ENCODE measurements around the gene GLDN.

The GLDN gene

GRCh38 chr15:51386029-51386428 lies 44.6 kb downstream of the GLDN start:
- DNase-seq = no peak
- no peaks in the 10 kb centered on the region for H3F3A ChIP-seq (ENCODE audit: insufficient read depth, low read length)
- H3K9me2 ChIP-seq (replicated peaks; ENCODE audit: insufficient read depth, low read length) = no peaks in the 10 kb centered on the region
- H3K36me3 ChIP-seq (replicated peaks; ENCODE audit: insufficient read depth, low read length) = no peaks in the 10 kb centered on the region
- H3K27me3 ChIP-seq (replicated peaks; ENCODE audit: insufficient read depth, low read length) = 0 out of 2 replicates have a peak, but pooled peaks cover 7% of the 10 kb centered on the region
- H3K27ac ChIP-seq (ENCODE audit: low read length) = no peak overlapping the region
- TF ChIP-seq EZH2 (optimal IDR thresholded peaks at IDR 0.05; ENCODE audit: low read depth, low read length) (no peak), EZH2phosphoT487 (IDR thresholded peaks at IDR 0.05; ENCODE audit: low read length) (no peak), CTCF (IDR thresholded peaks at IDR 0.05; ENCODE audit: low read length) (no peak)
- no peaks in the 10 kb centered on the region for H3K79me2 ChIP-seq (ENCODE audit: low read length)
- H4K20me1 ChIP-seq (ENCODE audit: insufficient read depth, low read length) = no peaks in the 10 kb centered on the region
- H3K9me3 ChIP-seq (replicated peaks; ENCODE audit: insufficient read depth, low read length) = no peaks in the 10 kb centered on the region
- H3K4me1 ChIP-seq (ENCODE audit: low read length) = no peaks in the 10 kb centered on the region
- H3K4me3 ChIP-seq (ENCODE audit: low read length) = no peak overlapping the region
- H3K4me2 ChIP-seq (ENCODE audit: low read depth, low read length) = no peak overlapping the region
- H2AFZ ChIP-seq (ENCODE audit: low read length) = no peak overlapping the region
- H3K9ac ChIP-seq (ENCODE audit: low read length) = no peak overlapping the region

DNA sequence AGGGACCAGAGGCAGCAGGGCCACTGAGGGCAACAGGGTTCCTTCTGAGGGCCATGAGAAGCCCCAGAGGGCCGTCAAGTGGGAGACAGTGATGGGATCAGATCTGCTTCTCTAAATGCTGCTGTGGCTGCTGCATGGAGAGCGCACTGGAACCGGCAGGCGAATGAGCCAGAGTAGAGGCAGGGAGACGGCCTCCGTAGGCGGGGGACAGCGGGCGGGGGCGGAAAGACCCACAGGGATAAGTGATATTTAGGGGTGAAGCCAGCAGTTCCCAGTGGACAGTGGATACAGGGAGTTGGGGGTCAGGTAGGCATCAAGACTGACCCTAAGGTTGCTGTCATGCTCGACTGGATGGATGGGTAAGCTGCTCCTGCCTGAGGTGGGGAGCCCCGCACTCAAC lies 45.0 kb downstream of the GLDN start:
- DNase-seq = no peak
- Histone ChIP-seq H3K4me3 (ENCODE audit: low read length) (no peak overlapping the region), H4K20me1 (ENCODE audit: insufficient read depth, low read length) (no peaks in the 10 kb centered on the region), H3K27ac (ENCODE audit: low read length) (no peak overlapping the region), H3F3A (ENCODE audit: insufficient read depth, low read length) (no peaks in the 10 kb centered on the region), H3K27me3 (replicated peaks; ENCODE audit: insufficient read depth, low read length) (0 out of 2 replicates have a peak, but pooled peaks cover 7% of the 10 kb centered on the region), H3K9me3 (replicated peaks; ENCODE audit: insufficient read depth, low read length) (no peaks in the 10 kb centered on the region), H3K79me2 (ENCODE audit: low read length) (no peaks in the 10 kb centered on the region), H3K4me2 (ENCODE audit: low read depth, low read length) (no peak overlapping the region), H3K9ac (ENCODE audit: low read length) (no peak overlapping the region), H3K36me3 (replicated peaks; ENCODE audit: insufficient read depth, low read length) (no peaks in the 10 kb centered on the region), H3K4me1 (ENCODE audit: low read length) (no peaks in the 10 kb centered on the region), H2AFZ (ENCODE audit: low read length) (no peak overlapping the region), H3K9me2 (replicated peaks; ENCODE audit: insufficient read depth, low read length) (no peaks in the 10 kb centered on the region)
- TF ChIP-seq EZH2 (optimal IDR thresholded peaks at IDR 0.05; ENCODE audit: low read depth, low read length) (no peak), CTCF (IDR thresholded peaks at IDR 0.05; ENCODE audit: low read length) (no peak), EZH2phosphoT487 (IDR thresholded peaks at IDR 0.05; ENCODE audit: low read length) (no peak)

- Histone ChIP-seq H3K79me2 (ENCODE audit: low read length) (no peaks in the 10 kb centered on the region), H2AFZ (ENCODE audit: low read length) (no peak overlapping the region), H4K20me1 (ENCODE audit: insufficient read depth, low read length) (no peaks in the 10 kb centered on the region), H3K9me2 (replicated peaks; ENCODE audit: insufficient read depth, low read length) (no peaks in the 10 kb centered on the region), H3F3A (ENCODE audit: insufficient read depth, low read length) (no peaks in the 10 kb centered on the region), H3K27ac (ENCODE audit: low read length) (no peak overlapping the region), H3K9me3 (replicated peaks; ENCODE audit: insufficient read depth, low read length) (no peaks in the 10 kb centered on the region), H3K4me3 (ENCODE audit: low read length) (no peak overlapping the region), H3K36me3 (replicated peaks; ENCODE audit: insufficient read depth, low read length) (no peaks in the 10 kb centered on the region), H3K9ac (ENCODE audit: low read length) (no peak overlapping the region), H3K4me2 (ENCODE audit: low read depth, low read length) (no peak overlapping the region), H3K4me1 (ENCODE audit: low read length) (no peaks in the 10 kb centered on the region), H3K27me3 (replicated peaks; ENCODE audit: insufficient read depth, low read length) (0 out of 2 replicates have a peak, but pooled peaks cover 4% of the 10 kb centered on the region)
- no peak for TF ChIP-seq EZH2 (optimal IDR thresholded peaks at IDR 0.05; ENCODE audit: low read depth, low read length)
- TF ChIP-seq CTCF (IDR thresholded peaks at IDR 0.05; ENCODE audit: low read length) = no peak
- TF ChIP-seq EZH2phosphoT487 (IDR thresholded peaks at IDR 0.05; ENCODE audit: low read length) = no peak
- DNase-seq = no peak
Observed at GRCh38 chr15:51386960-51387698, 45.7 kb downstream of the GLDN start.
